ENCODE results near the gene TFRC. TPM values are rescaled to one million over a fixed set of nuclear protein-coding genes. Genes with fewer than 3 reads are reported as not detected.
"Not testable (repeated sequence)": the region's sequence is repeated elsewhere in the genome, so short reads cannot be mapped to it uniquely, and the experiment has no call there.

Gene TFRC
- total and polyA plus RNA-seq, 2 experiments from 2014 or later: 35.5 to 187 TPM

GRCh38 chr3:196007744-196008335 lies 74.0 kb downstream of the TFRC start:
- Histone ChIP-seq H3K9me2 (ENCODE audit: insufficient read depth) (no peaks in the 10 kb centered on the region), H3K27ac (ENCODE audit: low read depth) (no peak overlapping the region), H3K27me3 (ENCODE audit: insufficient read depth) (no peaks in the 10 kb centered on the region), H3K4me2 (no peak overlapping the region), H4K20me1 (replicated peaks; ENCODE audit: insufficient read depth) (no peaks in the 10 kb centered on the region), H3F3A (replicated peaks; ENCODE audit: low read depth) (no peaks in the 10 kb centered on the region), H3K36me3 (ENCODE audit: insufficient read depth) (no peaks in the 10 kb centered on the region), H3K79me2 (replicated peaks; ENCODE audit: insufficient read depth) (no peaks in the 10 kb centered on the region), H2AFZ (no peak overlapping the region), H3K4me3 (no peak overlapping the region), H3K4me1 (ENCODE audit: insufficient read depth) (no peaks in the 10 kb centered on the region)
- Mint-ChIP-seq H3K36me3 (ENCODE audit: low read depth) (no peaks in the 10 kb centered on the region; the same call in 1 of the 3 replicates), H3K4me3 (no peak overlapping the region), H3K4me1 (no peaks in the 10 kb centered on the region), H3K9me3 (peaks cover 11% of the 10 kb centered on the region; the same call in 2 of the 3 replicates), H3K27me3 (ENCODE audit: insufficient read depth, low read depth, poor library complexity) (peaks cover 2% of the 10 kb centered on the region), H3K27ac (no peak overlapping the region)
- no peak for DNase-seq (ENCODE audit: low spot score)
- TF ChIP-seq POLR2AphosphoS5 (IDR thresholded peaks at IDR 0.05; ENCODE audit: low read depth) (no peak), JUNB (IDR thresholded peaks at IDR 0.05; ENCODE audit: unreplicated experiment) (no peak), ZNF114 (CRISPR knock-in tag; IDR thresholded peaks at IDR 0.05) (no peak), ETS1 (IDR thresholded peaks at IDR 0.05) (no peak), CTCF (conservative IDR thresholded peaks at IDR 0.05; ENCODE audit: low read depth in 2 of 2) (no peak), CREB1 (CRISPR knock-in tag; IDR thresholded peaks at IDR 0.05; ENCODE audit: low read depth) (no peak), REST (IDR thresholded peaks at IDR 0.05; ENCODE audit: unreplicated experiment) (no peak), EZH2phosphoT487 (IDR thresholded peaks at IDR 0.05; ENCODE audit: unreplicated experiment) (no peak), EZH2 (IDR thresholded peaks at IDR 0.05; ENCODE audit: low read depth, unreplicated experiment) (no peak), ZNF331 (CRISPR knock-in tag; IDR thresholded peaks at IDR 0.05; ENCODE audit: low read depth) (no peak), STAT1 (IDR thresholded peaks at IDR 0.05; ENCODE audit: unreplicated experiment) (no peak), NANOG (IDR thresholded peaks at IDR 0.05; ENCODE audit: borderline replicate concordance) (no peak)
- no peak for ATAC-seq

GRCh38 chr3:196005338-196005737 lies 76.6 kb downstream of the TFRC start:
- not testable (repeated sequence) for H3K36me3 Mint-ChIP-seq (ENCODE audit: low read depth); H3K79me2 ChIP-seq (replicated peaks; ENCODE audit: insufficient read depth); H3K27me3 ChIP-seq (ENCODE audit: insufficient read depth); ATAC-seq; H3K4me2 ChIP-seq; H3K4me3 Mint-ChIP-seq; H4K20me1 ChIP-seq (replicated peaks; ENCODE audit: insufficient read depth); H3F3A ChIP-seq (replicated peaks; ENCODE audit: low read depth); DNase-seq (ENCODE audit: low spot score); H3K9me2 ChIP-seq (ENCODE audit: insufficient read depth); H3K27ac ChIP-seq (ENCODE audit: low read depth); H3K27me3 Mint-ChIP-seq (ENCODE audit: insufficient read depth, low read depth, poor library complexity); H2AFZ ChIP-seq; H3K27ac Mint-ChIP-seq; H3K4me1 Mint-ChIP-seq; H3K4me1 ChIP-seq (ENCODE audit: insufficient read depth); H3K4me3 ChIP-seq; H3K36me3 ChIP-seq (ENCODE audit: insufficient read depth)
- H3K9me3 Mint-ChIP-seq: peaks cover 13% of the 10 kb centered on the region

- H3K79me2 ChIP-seq (replicated peaks; ENCODE audit: insufficient read depth); H3K4me3 ChIP-seq; H3K4me1 Mint-ChIP-seq; H3K4me1 ChIP-seq (ENCODE audit: insufficient read depth); H3K4me2 ChIP-seq; DNase-seq (ENCODE audit: low spot score); H3K36me3 ChIP-seq (ENCODE audit: insufficient read depth); H3K27ac ChIP-seq (ENCODE audit: low read depth); H2AFZ ChIP-seq; H3F3A ChIP-seq (replicated peaks; ENCODE audit: low read depth); H3K27me3 Mint-ChIP-seq (ENCODE audit: insufficient read depth, low read depth, poor library complexity); H3K4me3 Mint-ChIP-seq; H3K9me2 ChIP-seq (ENCODE audit: insufficient read depth); H3K27ac Mint-ChIP-seq; H4K20me1 ChIP-seq (replicated peaks; ENCODE audit: insufficient read depth); H3K36me3 Mint-ChIP-seq (ENCODE audit: low read depth); H3K27me3 ChIP-seq (ENCODE audit: insufficient read depth); ATAC-seq: not testable (repeated sequence)
- peaks cover 14% of the 10 kb centered on the region for H3K9me3 Mint-ChIP-seq
Measured at GRCh38 chr3:196004359-196005052, 77.4 kb downstream of the TFRC start.
